Naive B cell (primary cell): Measurements from ENCODE around the gene PDCD1. TPM values are rescaled to one million over a fixed set of nuclear protein-coding genes. Genes with fewer than 3 reads are reported as not detected.
"Not testable (repeated sequence)": the region's sequence is repeated elsewhere in the genome, so short reads cannot be mapped to it uniquely, and the experiment has no call there.

ENCODE experiments used
- ATAC-seq, 2 donors: fragments of 150-1000 bp; cut with Tn5 transposase; 2 replicates each; pipeline ENCODE4 v1.10.0; 2021; ENCODE audit warnings: low read depth in 2 of 2, mild to moderate bottlenecking in 2 of 2, moderate library complexity in 2 of 2
- DNase-seq: peaks from one replicate; pipeline ENCODE4 v3.0.0; 2022
- H3K27ac Mint-ChIP-seq, 6 donors: one replicate each; pipeline ENCODE4 v1.8.0; 2020 to 2022; ENCODE audit warnings: mild to moderate bottlenecking in 6 of 6, mixed read lengths in 6 of 6, moderate library complexity in 5 of 6, inconsistent platforms in 2 of 6
- H3K27me3 Mint-ChIP-seq, 3 donors: one replicate each; pipeline ENCODE4 v1.8.0; 2021 to 2022; ENCODE audit warnings: mixed read lengths in 3 of 3, mild to moderate bottlenecking in 1 of 3
- H3K36me3 Mint-ChIP-seq, 2 donors: one replicate each; pipeline ENCODE4 v1.8.0; 2020 to 2022; ENCODE audit warnings: mixed read lengths in 2 of 2, inconsistent platforms in 1 of 2, mild to moderate bottlenecking in 1 of 2
- H3K4me1 Mint-ChIP-seq, 3 donors: one replicate each; pipeline ENCODE4 v1.8.0; 2020 to 2022; ENCODE audit warnings: mixed read lengths in 3 of 3, inconsistent platforms in 1 of 3, mild to moderate bottlenecking in 1 of 3, moderate library complexity in 1 of 3
- H3K4me3 Mint-ChIP-seq, 8 donors: one replicate each; pipeline ENCODE4 v1.8.0; 2020 to 2022; ENCODE audit warnings: mild to moderate bottlenecking in 8 of 8, mixed read lengths in 8 of 8, moderate library complexity in 8 of 8, inconsistent platforms in 2 of 8
- H3K9me3 Mint-ChIP-seq, 7 donors: one replicate each; pipeline ENCODE4 v1.8.0; 2020 to 2022; ENCODE audit warnings: mixed read lengths in 7 of 7, mild to moderate bottlenecking in 5 of 7, inconsistent platforms in 2 of 7, moderate library complexity in 1 of 7
- polyA plus RNA-seq, 6 donors: library from polyadenylated mRNA; unstranded; fragments of 300-500 nt; fragmentation: Illumina TruSeq; gene quantifications; one replicate each; pipeline ENCODE4 v1.2.3, GENCODE V29; 2021; ENCODE audit warnings: low read depth in 6 of 6

The PDCD1 gene
- polyA plus RNA-seq, 6 donors from 2014 or later: not detected

GRCh38 chr2:241833756-241834526, 24.8 kb downstream of the PDCD1 start:
- not testable (repeated sequence) for ATAC-seq, H3K27ac Mint-ChIP-seq, H3K4me1 Mint-ChIP-seq, H3K36me3 Mint-ChIP-seq, H3K4me3 Mint-ChIP-seq, DNase-seq
- Mint-ChIP-seq H3K27me3 (peaks cover 16 to 50% (median 20%) of the 10 kb centered on the region in 3 donors), H3K9me3 (peaks cover 0 to 10% (median 7%) of the 10 kb centered on the region in 7 donors)

- Mint-ChIP-seq H3K4me1 (no peaks in the 10 kb centered on the region), H3K9me3 (peaks cover 0 to 13% (median 10%) of the 10 kb centered on the region in 7 donors), H3K27me3 (peaks cover 17 to 53% (median 20%) of the 10 kb centered on the region in 3 donors), H3K27ac (peak overlapping the region in 1 of 6 donors; percentile 78), H3K4me3 (no peak overlapping the region), H3K36me3 (peaks cover 0 to under 1% of the 10 kb centered on the region in 2 donors)
- no peak for DNase-seq
- ATAC-seq: no peak
Measured at GRCh38 chr2:241833101-241833663, 25.5 kb downstream of the PDCD1 start.

- DNase-seq (no peak), ATAC-seq (no peak)
- H3K4me3 Mint-ChIP-seq: no peak overlapping the region
Measured at GRCh38 chr2:241827394-241827793, 31.3 kb downstream of the PDCD1 start.

GRCh38 chr2:241823531-241824437, 34.9 kb downstream of the PDCD1 start:
- Mint-ChIP-seq H3K4me3 (peak overlapping the region in 1 of 8 donors; percentile 70), H3K27ac (peak overlapping the region in 4 of 6 donors; percentile 42 to 82 (median 72)), H3K9me3 (peaks cover 10 to 32% (median 20%) of the 10 kb centered on the region in 7 donors), H3K36me3 (peaks cover 17 to 42% of the 10 kb centered on the region in 2 donors), H3K27me3 (peaks cover 33 to 59% (median 40%) of the 10 kb centered on the region in 3 donors), H3K4me1 (peaks cover 5 to 19% (median 17%) of the 10 kb centered on the region in 3 donors)
- DNase-seq, ATAC-seq: not testable (repeated sequence)

More at GRCh38 chr2:241827394-241827793, 31.3 kb downstream of the PDCD1 start:
- H3K36me3 Mint-ChIP-seq: peaks cover 17 to 40% of the 10 kb centered on the region in 2 donors
- peaks cover 47 to 55% (median 51%) of the 10 kb centered on the region in 3 donors for H3K27me3 Mint-ChIP-seq
- peaks cover 12 to 35% (median 20%) of the 10 kb centered on the region in 7 donors for H3K9me3 Mint-ChIP-seq
- H3K4me1 Mint-ChIP-seq: peaks cover 0 to 15% (median 12%) of the 10 kb centered on the region in 3 donors
- H3K27ac Mint-ChIP-seq: no peak overlapping the region

- peak overlapping the region in 1 of 8 donors; percentile 18 for H3K4me3 Mint-ChIP-seq
- DNase-seq (no peak), ATAC-seq (no peak)
- H3K27ac Mint-ChIP-seq: peak overlapping the region in 2 of 6 donors; percentile 82 to 84
- peaks cover 6 to 19% (median 15%) of the 10 kb centered on the region in 7 donors for H3K9me3 Mint-ChIP-seq
- H3K4me1 Mint-ChIP-seq: peaks cover 9 to 22% (median 21%) of the 10 kb centered on the region in 3 donors
- H3K27me3 Mint-ChIP-seq: peaks cover 34 to 54% (median 40%) of the 10 kb centered on the region in 3 donors
- peaks cover 8 to 36% of the 10 kb centered on the region in 2 donors for H3K36me3 Mint-ChIP-seq
Measured at GRCh38 chr2:241822264-241822623, 36.5 kb downstream of the PDCD1 start.

- Mint-ChIP-seq H3K36me3 (peaks cover 5 to 30% of the 10 kb centered on the region in 2 donors), H3K4me1 (peaks cover 10 to 26% (median 22%) of the 10 kb centered on the region in 3 donors), H3K27ac (peak overlapping the region in 1 of 6 donors; percentile 22), H3K9me3 (peaks cover 1 to 14% (median 11%) of the 10 kb centered on the region in 7 donors), H3K4me3 (peak overlapping the region in 1 of 8 donors; percentile 59), H3K27me3 (peaks cover 32 to 48% (median 36%) of the 10 kb centered on the region in 3 donors)
- ATAC-seq (no peak), DNase-seq (no peak)
Measured at GRCh38 chr2:241821460-241822263, 37.0 kb downstream of the PDCD1 start.

- ATAC-seq (no peak), DNase-seq (no peak)
- peaks cover 5 to 25% of the 10 kb centered on the region in 2 donors for H3K36me3 Mint-ChIP-seq
- H3K4me1 Mint-ChIP-seq: peaks cover 10 to 26% (median 22%) of the 10 kb centered on the region in 3 donors
- H3K27ac Mint-ChIP-seq: no peak overlapping the region
- H3K9me3 Mint-ChIP-seq: peaks cover 0 to 11% (median 4%) of the 10 kb centered on the region in 7 donors
- no peak overlapping the region for H3K4me3 Mint-ChIP-seq
- peaks cover 24 to 41% (median 28%) of the 10 kb centered on the region in 3 donors for H3K27me3 Mint-ChIP-seq
Measured at GRCh38 chr2:241820625-241821384, 37.9 kb downstream of the PDCD1 start.

- Mint-ChIP-seq H3K9me3 (peaks cover 0 to 11% (median under 1%) of the 10 kb centered on the region in 7 donors), H3K27me3 (peaks cover 19 to 41% (median 21%) of the 10 kb centered on the region in 3 donors), H3K27ac (peak overlapping the region in 1 of 6 donors; percentile 27), H3K36me3 (peaks cover 0 to 19% of the 10 kb centered on the region in 2 donors), H3K4me1 (peaks cover 10 to 26% (median 22%) of the 10 kb centered on the region in 3 donors)
- not testable (repeated sequence) for DNase-seq, ATAC-seq, H3K4me3 Mint-ChIP-seq
Measured at GRCh38 chr2:241819947-241820624, 38.6 kb downstream of the PDCD1 start.

GRCh38 chr2:241818943-241819270, 39.8 kb downstream of the PDCD1 start:
- H3K27ac Mint-ChIP-seq: peak overlapping the region in 1 of 6 donors; percentile 70
- H3K4me3 Mint-ChIP-seq: no peak overlapping the region
- peaks cover 0 to 11% (median 0%) of the 10 kb centered on the region in 7 donors for H3K9me3 Mint-ChIP-seq
- ATAC-seq: no peak
- H3K4me1 Mint-ChIP-seq: peaks cover 10 to 22% (median 22%) of the 10 kb centered on the region in 3 donors
- H3K36me3 Mint-ChIP-seq: peaks cover 0 to 17% of the 10 kb centered on the region in 2 donors
- no peak for DNase-seq
- H3K27me3 Mint-ChIP-seq: peaks cover 16 to 35% (median 18%) of the 10 kb centered on the region in 3 donors

- peaks cover 10 to 22% (median 17%) of the 10 kb centered on the region in 3 donors for H3K4me1 Mint-ChIP-seq
- DNase-seq (no peak), ATAC-seq (no peak)
- no peak overlapping the region for H3K4me3 Mint-ChIP-seq
- H3K27ac Mint-ChIP-seq: peak overlapping the region in 1 of 6 donors; percentile 70
- H3K9me3 Mint-ChIP-seq: peaks cover 0 to 6% (median 0%) of the 10 kb centered on the region in 7 donors
- H3K36me3 Mint-ChIP-seq: peaks cover 0 to 12% of the 10 kb centered on the region in 2 donors
- H3K27me3 Mint-ChIP-seq: peaks cover 11 to 33% (median 13%) of the 10 kb centered on the region in 3 donors
Measured at GRCh38 chr2:241818229-241818942, 40.3 kb downstream of the PDCD1 start.
